ENCODE results near the gene CFAP54.

Gene CFAP54

DNA sequence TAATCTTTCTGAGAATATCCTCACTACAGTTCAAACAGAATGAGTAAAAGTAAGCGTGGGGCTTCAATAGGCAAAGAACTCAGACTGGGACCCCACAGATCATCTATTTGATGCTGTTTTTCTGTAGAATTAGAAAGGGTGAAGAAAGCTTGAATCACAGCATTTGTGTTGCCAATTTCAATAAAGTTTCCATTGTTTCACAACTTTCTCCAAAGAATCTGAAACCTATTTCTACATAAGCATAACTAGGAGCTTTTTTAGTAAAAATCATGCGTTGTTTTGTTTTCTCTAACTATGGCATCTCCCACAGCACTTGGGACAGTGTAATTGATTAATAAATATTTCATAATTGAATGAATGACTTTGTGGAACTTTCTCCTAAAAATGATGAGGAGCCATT lies 401.0 kb downstream of the CFAP54 start:
- DNase-seq (ENCODE audit: insufficient read length, low spot score) (no peak), FAIRE-seq (no peak)
- TF ChIP-seq SPI1 (IDR thresholded peaks at IDR 0.05; ENCODE audit: low read depth, low read length) (no peak), TAF1 (IDR thresholded peaks at IDR 0.05; ENCODE audit: low read depth, low read length) (no peak), POLR2A (IDR thresholded peaks at IDR 0.05; ENCODE audit: low read depth, low read length) (no peak), PAX5 (IDR thresholded peaks at IDR 0.05; ENCODE audit: insufficient read depth, low read length, severe bottlenecking) (no peak), POLR2AphosphoS5 (IDR thresholded peaks at IDR 0.05; ENCODE audit: low read depth, low read length) (no peak), POU2F2 (IDR thresholded peaks at IDR 0.05; ENCODE audit: low read depth, low read length) (no peak)

DNA sequence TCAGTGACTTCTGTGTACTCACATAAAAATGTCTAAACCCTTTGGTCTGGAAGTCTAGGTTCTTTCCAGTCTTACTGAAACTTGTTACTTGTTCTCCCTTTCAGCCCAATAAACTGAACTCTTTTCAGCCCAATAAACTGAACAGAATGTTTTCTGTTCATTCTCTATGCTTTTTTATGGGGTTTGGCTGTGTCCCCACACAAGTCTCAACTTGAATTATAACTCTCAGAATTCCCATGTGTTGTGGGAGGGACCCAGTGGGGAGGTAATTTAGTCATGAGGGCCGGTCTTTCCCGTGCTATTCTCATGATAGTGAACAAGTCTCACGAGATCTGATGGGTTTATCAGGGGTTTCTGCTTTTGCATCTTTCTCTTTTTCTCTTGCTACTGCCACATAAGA lies 402.7 kb downstream of the CFAP54 start:
- TF ChIP-seq POU2F2 (IDR thresholded peaks at IDR 0.05; ENCODE audit: low read depth, low read length) (no peak), TAF1 (IDR thresholded peaks at IDR 0.05; ENCODE audit: low read depth, low read length) (no peak), PAX5 (IDR thresholded peaks at IDR 0.05; ENCODE audit: insufficient read depth, low read length, severe bottlenecking) (no peak), POLR2AphosphoS5 (IDR thresholded peaks at IDR 0.05; ENCODE audit: low read depth, low read length) (no peak), POLR2A (IDR thresholded peaks at IDR 0.05; ENCODE audit: low read depth, low read length) (no peak), SPI1 (IDR thresholded peaks at IDR 0.05; ENCODE audit: low read depth, low read length) (no peak)
- DNase-seq (ENCODE audit: insufficient read length, low spot score) (no peak), FAIRE-seq (no peak)

GRCh38 chr12:96897421-96897820 lies 408.0 kb downstream of the CFAP54 start:
- DNase-seq (ENCODE audit: insufficient read length, low spot score) = no peak
- no peak for TF ChIP-seq POU2F2 (IDR thresholded peaks at IDR 0.05; ENCODE audit: low read depth, low read length)
- no peak for TF ChIP-seq POLR2A (IDR thresholded peaks at IDR 0.05; ENCODE audit: low read depth, low read length)
- TF ChIP-seq TAF1 (IDR thresholded peaks at IDR 0.05; ENCODE audit: low read depth, low read length) = no peak
- TF ChIP-seq POLR2AphosphoS5 (IDR thresholded peaks at IDR 0.05; ENCODE audit: low read depth, low read length) = no peak
- FAIRE-seq = no peak

- DNase-seq (ENCODE audit: insufficient read length, low spot score) (no peak), FAIRE-seq (no peak)
- TF ChIP-seq PAX5 (IDR thresholded peaks at IDR 0.05; ENCODE audit: insufficient read depth, low read length, severe bottlenecking) (no peak), POU2F2 (IDR thresholded peaks at IDR 0.05; ENCODE audit: low read depth, low read length) (no peak), POLR2AphosphoS5 (IDR thresholded peaks at IDR 0.05; ENCODE audit: low read depth, low read length) (no peak), SPI1 (IDR thresholded peaks at IDR 0.05; ENCODE audit: low read depth, low read length) (no peak), TAF1 (IDR thresholded peaks at IDR 0.05; ENCODE audit: low read depth, low read length) (no peak), POLR2A (IDR thresholded peaks at IDR 0.05; ENCODE audit: low read depth, low read length) (no peak)
Measured at GRCh38 chr12:96901175-96901574, 411.8 kb downstream of the CFAP54 start.

DNA sequence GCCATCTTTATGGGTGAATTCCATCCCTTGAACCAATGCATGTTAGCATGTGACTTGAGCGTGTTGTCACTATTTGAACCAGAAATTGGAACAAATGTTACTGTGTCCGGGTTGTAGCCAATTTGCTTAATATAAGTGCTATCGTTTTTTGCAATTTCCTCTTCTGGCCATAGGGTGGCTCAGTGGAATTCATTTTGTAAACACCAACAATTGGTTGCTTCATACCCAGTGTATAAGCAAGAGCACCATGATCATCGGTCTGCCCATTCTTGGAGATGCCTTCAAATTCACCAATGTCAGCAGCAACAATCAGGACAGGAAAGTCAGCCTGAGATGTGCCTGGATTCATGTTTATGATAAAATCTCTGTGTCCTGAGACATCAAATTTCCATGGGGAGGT lies 412.7 kb downstream of the CFAP54 start:
- TF ChIP-seq POLR2A (IDR thresholded peaks at IDR 0.05; ENCODE audit: low read depth, low read length) (no peak), PAX5 (IDR thresholded peaks at IDR 0.05; ENCODE audit: insufficient read depth, low read length, severe bottlenecking) (no peak), TAF1 (IDR thresholded peaks at IDR 0.05; ENCODE audit: low read depth, low read length) (no peak), SPI1 (IDR thresholded peaks at IDR 0.05; ENCODE audit: low read depth, low read length) (no peak), POU2F2 (IDR thresholded peaks at IDR 0.05; ENCODE audit: low read depth, low read length) (no peak), POLR2AphosphoS5 (IDR thresholded peaks at IDR 0.05; ENCODE audit: low read depth, low read length) (no peak)
- peak; percentile 35 for FAIRE-seq

DNA sequence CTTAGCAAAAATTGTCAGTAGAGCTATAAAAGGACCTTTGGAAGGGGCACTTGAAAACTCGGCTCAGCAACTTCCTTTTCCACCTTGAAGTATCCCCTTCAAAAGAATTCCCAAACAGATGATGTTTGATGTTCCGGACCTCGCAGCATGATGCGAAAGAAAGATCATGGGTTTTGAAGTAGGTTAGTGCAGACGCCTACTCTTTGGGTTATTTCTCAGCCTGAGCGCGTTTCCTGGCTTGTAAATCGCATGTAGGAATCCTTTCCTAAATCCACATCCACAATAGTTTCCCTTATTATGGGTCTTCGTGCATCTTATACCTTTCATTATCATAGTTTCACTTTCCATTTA lies 417.1 kb downstream of the CFAP54 start:
- TF ChIP-seq TAF1 (IDR thresholded peaks at IDR 0.05; ENCODE audit: low read depth, low read length) (no peak), POU2F2 (IDR thresholded peaks at IDR 0.05; ENCODE audit: low read depth, low read length) (no peak), POLR2A (IDR thresholded peaks at IDR 0.05; ENCODE audit: low read depth, low read length) (no peak), PAX5 (IDR thresholded peaks at IDR 0.05; ENCODE audit: insufficient read depth, low read length, severe bottlenecking) (no peak), SPI1 (IDR thresholded peaks at IDR 0.05; ENCODE audit: low read depth, low read length) (no peak), POLR2AphosphoS5 (IDR thresholded peaks at IDR 0.05; ENCODE audit: low read depth, low read length) (no peak)
- DNase-seq (ENCODE audit: insufficient read length, low spot score) (no peak), FAIRE-seq (no peak)

More for the DNA sequence above, 412.7 kb downstream of the CFAP54 start:
- DNase-seq (ENCODE audit: insufficient read length, low spot score) = no peak

- TF ChIP-seq SPI1 (IDR thresholded peaks at IDR 0.05; ENCODE audit: low read depth, low read length) (no peak), PAX5 (IDR thresholded peaks at IDR 0.05; ENCODE audit: insufficient read depth, low read length, severe bottlenecking) (no peak), POLR2A (IDR thresholded peaks at IDR 0.05; ENCODE audit: low read depth, low read length) (no peak; the same call in 1 of the 2 replicates), TAF1 (IDR thresholded peaks at IDR 0.05; ENCODE audit: low read depth, low read length) (no peak; the same call in 1 of the 2 replicates), POLR2AphosphoS5 (IDR thresholded peaks at IDR 0.05; ENCODE audit: low read depth, low read length) (peak; percentile 47; the same call in 1 of the 2 replicates), POU2F2 (IDR thresholded peaks at IDR 0.05; ENCODE audit: low read depth, low read length) (peak; percentile 40; the same call in 1 of the 2 replicates)
- peak; percentile 82 for DNase-seq (ENCODE audit: insufficient read length, low spot score)
- peak; percentile 99 for FAIRE-seq
Measured at GRCh38 chr12:96906849-96907670, 417.7 kb downstream of the CFAP54 start, which contains the start of gene NEDD1. Gene NEDD1, plus strand, starts transcription at chr12:96907257. Its CDS starts 2,503 bp downstream, at chr12:96909760.

- no peak for TF ChIP-seq POU2F2 (IDR thresholded peaks at IDR 0.05; ENCODE audit: low read depth, low read length)
- no peak for TF ChIP-seq PAX5 (IDR thresholded peaks at IDR 0.05; ENCODE audit: insufficient read depth, low read length, severe bottlenecking)
- no peak for TF ChIP-seq POLR2A (IDR thresholded peaks at IDR 0.05; ENCODE audit: low read depth, low read length)
- no peak for TF ChIP-seq TAF1 (IDR thresholded peaks at IDR 0.05; ENCODE audit: low read depth, low read length)
- no peak for TF ChIP-seq POLR2AphosphoS5 (IDR thresholded peaks at IDR 0.05; ENCODE audit: low read depth, low read length)
- TF ChIP-seq SPI1 (IDR thresholded peaks at IDR 0.05; ENCODE audit: low read depth, low read length) = no peak
- FAIRE-seq (no peak), DNase-seq (ENCODE audit: insufficient read length, low spot score) (peak; percentile 9)
Measured at GRCh38 chr12:96907671-96908422, 418.5 kb downstream of the CFAP54 start.

DNA sequence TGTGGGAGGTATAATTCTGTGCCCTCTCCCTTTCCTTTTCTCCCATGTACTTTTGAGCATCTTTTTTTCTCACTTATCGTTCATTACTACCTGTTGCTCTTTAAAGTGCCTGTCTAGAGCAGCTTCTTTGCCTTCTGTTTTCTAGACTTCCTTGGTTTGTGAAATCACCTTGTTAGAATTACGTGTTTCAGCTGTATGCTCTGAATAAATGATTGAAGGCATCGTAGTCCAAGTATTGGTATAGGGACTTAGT lies 419.0 kb downstream of the CFAP54 start:
- TF ChIP-seq POLR2AphosphoS5 (IDR thresholded peaks at IDR 0.05; ENCODE audit: low read depth, low read length) (no peak), SPI1 (IDR thresholded peaks at IDR 0.05; ENCODE audit: low read depth, low read length) (no peak), POU2F2 (IDR thresholded peaks at IDR 0.05; ENCODE audit: low read depth, low read length) (no peak), TAF1 (IDR thresholded peaks at IDR 0.05; ENCODE audit: low read depth, low read length) (no peak), POLR2A (IDR thresholded peaks at IDR 0.05; ENCODE audit: low read depth, low read length) (no peak), PAX5 (IDR thresholded peaks at IDR 0.05; ENCODE audit: insufficient read depth, low read length, severe bottlenecking) (no peak)
- DNase-seq (ENCODE audit: insufficient read length, low spot score) (no peak), FAIRE-seq (no peak)

Measured in GM12891 (cell line).